GM06990 (cell line): ENCODE data around the gene MTNR1A.
"Not testable (repeated sequence)": the region's sequence is repeated elsewhere in the genome, so short reads cannot be mapped to it uniquely, and the experiment has no call there.

Experiments used
- DNase-seq: peaks from one replicate; pipeline ENCODE4 v3.0.0-alpha.2; 2011; ENCODE audit not compliant: insufficient read length; ENCODE audit errors: extremely low read depth
- H3K27me3 ChIP-seq: replicated peaks from 2 replicates; pipeline ENCODE4 v1.6.0; 2011; ENCODE audit warnings: low read length; ENCODE audit not compliant: control insufficient read depth, insufficient read depth
- H3K36me3 ChIP-seq: 2 replicates; pipeline ENCODE4 v1.5.1; 2011; ENCODE audit warnings: low read length; ENCODE audit not compliant: control insufficient read depth, insufficient read depth
- H3K4me3 ChIP-seq: replicated peaks from 2 replicates; pipeline ENCODE4 v1.5.1; 2011; ENCODE audit warnings: low read depth, mild to moderate bottlenecking, control low read depth, low read length
- CTCF ChIP-seq: IDR thresholded peaks from 2 replicates; pipeline ENCODE4 v1.5.1; 2011; ENCODE audit warnings: low read length, control low read depth, mild to moderate bottlenecking, inconsistent platforms; ENCODE audit not compliant: insufficient read depth, poor library complexity, severe bottlenecking

Gene MTNR1A

GRCh38 chr4:186536285-186536684 is 19.1 kb downstream of the MTNR1A start:
- TF ChIP-seq CTCF = no peak
- Histone ChIP-seq H3K4me3 (no peak overlapping the region), H3K36me3 (no peaks in the 10 kb centered on the region), H3K27me3 (no peaks in the 10 kb centered on the region)
- no peak for DNase-seq

- no peak for TF ChIP-seq CTCF
- no peak overlapping the region for H3K4me3 ChIP-seq
- H3K36me3 ChIP-seq = no peaks in the 10 kb centered on the region
- no peak for DNase-seq
- H3K27me3 ChIP-seq = no peaks in the 10 kb centered on the region
Measured at GRCh38 chr4:186534056-186534455, 21.3 kb downstream of the MTNR1A start.

- not testable (repeated sequence) for DNase-seq, H3K27me3 ChIP-seq, H3K4me3 ChIP-seq, H3K36me3 ChIP-seq
Measured at GRCh38 chr4:186523927-186524326, 31.4 kb downstream of the MTNR1A start.

- H3K4me3 ChIP-seq = no peak overlapping the region
- no peaks in the 10 kb centered on the region for H3K36me3 ChIP-seq
- no peak for DNase-seq
- no peak for TF ChIP-seq CTCF
- no peaks in the 10 kb centered on the region for H3K27me3 ChIP-seq
Measured at GRCh38 chr4:186516287-186516686, 39.1 kb downstream of the MTNR1A start.

GRCh38 chr4:186514271-186514950 is 41.0 kb downstream of the MTNR1A start:
- DNase-seq = no peak
- no peak for TF ChIP-seq CTCF
- Histone ChIP-seq H3K4me3 (no peak overlapping the region), H3K36me3 (no peaks in the 10 kb centered on the region), H3K27me3 (no peaks in the 10 kb centered on the region)

- DNase-seq = not testable (repeated sequence)
Measured at GRCh38 chr4:186504771-186505170, 50.6 kb downstream of the MTNR1A start.

GRCh38 chr4:186502231-186502630 is 53.1 kb downstream of the MTNR1A start:
- Histone ChIP-seq H3K4me3 (no peak overlapping the region), H3K27me3 (no peaks in the 10 kb centered on the region), H3K36me3 (no peaks in the 10 kb centered on the region)
- DNase-seq = no peak
- TF ChIP-seq CTCF = no peak

More at GRCh38 chr4:186504771-186505170, 50.6 kb downstream of the MTNR1A start:
- H3K27me3 ChIP-seq, H3K36me3 ChIP-seq, H3K4me3 ChIP-seq: not testable (repeated sequence)
